ENCODE data around the gene IGF2BP2.
"Not testable (repeated sequence)": the region's sequence is repeated elsewhere in the genome, so short reads cannot be mapped to it uniquely, and the experiment has no call there.

The IGF2BP2 gene

GRCh38 chr3:185705498-185705897 is 119.3 kb downstream of the IGF2BP2 start:
- no peak for DNase-seq

GRCh38 chr3:185702262-185703225 is 122.3 kb downstream of the IGF2BP2 start:
- peak; percentile 75 for DNase-seq

- DNase-seq = peak; percentile 71
Measured at GRCh38 chr3:185701611-185702261, 123.1 kb downstream of the IGF2BP2 start.

- DNase-seq = no peak
Measured at GRCh38 chr3:185699927-185700326, 124.9 kb downstream of the IGF2BP2 start.

GRCh38 chr3:185697228-185697627 is 127.6 kb downstream of the IGF2BP2 start:
- DNase-seq = not testable (repeated sequence)

- no peak for DNase-seq
Measured at GRCh38 chr3:185696039-185696438, 128.8 kb downstream of the IGF2BP2 start.

- DNase-seq = no peak
Measured at GRCh38 chr3:185693985-185694653, 130.7 kb downstream of the IGF2BP2 start.

- DNase-seq = no peak
Measured at GRCh38 chr3:185691622-185692021, 133.2 kb downstream of the IGF2BP2 start.

- no peak for DNase-seq
Measured at GRCh38 chr3:185687271-185687878, 137.5 kb downstream of the IGF2BP2 start.

GRCh38 chr3:185685231-185686035 is 139.4 kb downstream of the IGF2BP2 start:
- no peak for DNase-seq

GRCh38 chr3:185680231-185680630 is 144.6 kb downstream of the IGF2BP2 start:
- no peak for DNase-seq

GRCh38 chr3:185678027-185678426 is 146.8 kb downstream of the IGF2BP2 start:
- DNase-seq = no peak

- DNase-seq = peak; percentile 59
Measured at GRCh38 chr3:185677146-185677829, 147.6 kb downstream of the IGF2BP2 start.

GRCh38 chr3:185667574-185667973 is 157.3 kb downstream of the IGF2BP2 start:
- DNase-seq = no peak

GRCh38 chr3:185663929-185664328 is 160.9 kb downstream of the IGF2BP2 start:
- no peak for DNase-seq

- DNase-seq = no peak
Measured at GRCh38 chr3:185661772-185662171, 163.1 kb downstream of the IGF2BP2 start.

- DNase-seq = not testable (repeated sequence)
Measured at GRCh38 chr3:185661296-185661695, 163.5 kb downstream of the IGF2BP2 start.

- DNase-seq = peak; percentile 83
Measured at GRCh38 chr3:185659942-185660921, 164.6 kb downstream of the IGF2BP2 start.

- no peak for DNase-seq
Measured at GRCh38 chr3:185658943-185659342, 165.9 kb downstream of the IGF2BP2 start.

- DNase-seq = no peak
Measured at GRCh38 chr3:185658504-185658912, 166.3 kb downstream of the IGF2BP2 start.

Measured in NCI-H510A treated with DMSO at 0.1 percent for 48 hours (cell line).